Measurements from ENCODE around the gene KRTAP10-3. TPM values are rescaled to one million over a fixed set of nuclear protein-coding genes. Genes with fewer than 3 reads are reported as not detected.
A peak's percentile ranks its signal among the peaks of the same experiment; 100 is the strongest.

Gene KRTAP10-3
- total RNA-seq, 1 donor from 2014 or later = not detected

GRCh38 chr21:44527983-44528633 lies 30.5 kb downstream of the KRTAP10-3 start:
- H3K4me1 Mint-ChIP-seq (ENCODE audit: low read depth) = no peaks in the 10 kb centered on the region
- H3K27me3 Mint-ChIP-seq (ENCODE audit: low read depth) = peaks cover 13% of the 10 kb centered on the region
- DNase-seq (ENCODE audit: low spot score) = peak; percentile 84
- H3K27ac Mint-ChIP-seq (ENCODE audit: unreplicated experiment) = no peak overlapping the region
- no peak for TF ChIP-seq CTCF (IDR thresholded peaks at IDR 0.05)
- H3K4me3 Mint-ChIP-seq (ENCODE audit: unreplicated experiment) = no peak overlapping the region
- H3K36me3 Mint-ChIP-seq (ENCODE audit: low read depth) = no peaks in the 10 kb centered on the region
- no peaks in the 10 kb centered on the region for H3K9me3 Mint-ChIP-seq (ENCODE audit: low read depth)

GRCh38 chr21:44527156-44527982 lies 31.2 kb downstream of the KRTAP10-3 start:
- DNase-seq (ENCODE audit: low spot score) = peak; percentile 51
- H3K9me3 Mint-ChIP-seq (ENCODE audit: low read depth) = no peaks in the 10 kb centered on the region
- no peaks in the 10 kb centered on the region for H3K4me1 Mint-ChIP-seq (ENCODE audit: low read depth)
- H3K27me3 Mint-ChIP-seq (ENCODE audit: low read depth) = peaks cover 13% of the 10 kb centered on the region
- no peaks in the 10 kb centered on the region for H3K36me3 Mint-ChIP-seq (ENCODE audit: low read depth)
- no peak overlapping the region for H3K27ac Mint-ChIP-seq (ENCODE audit: unreplicated experiment)
- TF ChIP-seq CTCF (IDR thresholded peaks at IDR 0.05) = no peak
- H3K4me3 Mint-ChIP-seq (ENCODE audit: unreplicated experiment) = no peak overlapping the region

GRCh38 chr21:44526096-44526997 lies 32.2 kb downstream of the KRTAP10-3 start:
- H3K9me3 Mint-ChIP-seq (ENCODE audit: low read depth) = no peaks in the 10 kb centered on the region
- H3K27ac Mint-ChIP-seq (ENCODE audit: unreplicated experiment) = no peak overlapping the region
- no peaks in the 10 kb centered on the region for H3K4me1 Mint-ChIP-seq (ENCODE audit: low read depth)
- peak; percentile 65 for DNase-seq (ENCODE audit: low spot score)
- TF ChIP-seq CTCF (IDR thresholded peaks at IDR 0.05) = no peak
- H3K4me3 Mint-ChIP-seq (ENCODE audit: unreplicated experiment) = no peak overlapping the region
- H3K36me3 Mint-ChIP-seq (ENCODE audit: low read depth) = no peaks in the 10 kb centered on the region
- H3K27me3 Mint-ChIP-seq (ENCODE audit: low read depth) = peaks cover 9% of the 10 kb centered on the region

GRCh38 chr21:44525391-44526095 lies 33.1 kb downstream of the KRTAP10-3 start:
- peaks cover 5% of the 10 kb centered on the region for H3K4me1 Mint-ChIP-seq (ENCODE audit: low read depth)
- H3K36me3 Mint-ChIP-seq (ENCODE audit: low read depth) = no peaks in the 10 kb centered on the region
- DNase-seq (ENCODE audit: low spot score) = peak; percentile 74
- no peak overlapping the region for H3K27ac Mint-ChIP-seq (ENCODE audit: unreplicated experiment)
- no peak overlapping the region for H3K4me3 Mint-ChIP-seq (ENCODE audit: unreplicated experiment)
- peaks cover 9% of the 10 kb centered on the region for H3K27me3 Mint-ChIP-seq (ENCODE audit: low read depth)
- no peak for TF ChIP-seq CTCF (IDR thresholded peaks at IDR 0.05)
- H3K9me3 Mint-ChIP-seq (ENCODE audit: low read depth) = no peaks in the 10 kb centered on the region
